Measurements from ENCODE around the gene MTA1. TPM values are rescaled to one million over a fixed set of nuclear protein-coding genes. Genes with fewer than 3 reads are reported as not detected.

MTA1 gene
- total and polyA plus RNA-seq, 10 of the 15 experiments (the other 5 are each of a cell fraction or from before 2014, with no cell fraction given), result 0.14 to 162 (median 30.6) TPM

DNA sequence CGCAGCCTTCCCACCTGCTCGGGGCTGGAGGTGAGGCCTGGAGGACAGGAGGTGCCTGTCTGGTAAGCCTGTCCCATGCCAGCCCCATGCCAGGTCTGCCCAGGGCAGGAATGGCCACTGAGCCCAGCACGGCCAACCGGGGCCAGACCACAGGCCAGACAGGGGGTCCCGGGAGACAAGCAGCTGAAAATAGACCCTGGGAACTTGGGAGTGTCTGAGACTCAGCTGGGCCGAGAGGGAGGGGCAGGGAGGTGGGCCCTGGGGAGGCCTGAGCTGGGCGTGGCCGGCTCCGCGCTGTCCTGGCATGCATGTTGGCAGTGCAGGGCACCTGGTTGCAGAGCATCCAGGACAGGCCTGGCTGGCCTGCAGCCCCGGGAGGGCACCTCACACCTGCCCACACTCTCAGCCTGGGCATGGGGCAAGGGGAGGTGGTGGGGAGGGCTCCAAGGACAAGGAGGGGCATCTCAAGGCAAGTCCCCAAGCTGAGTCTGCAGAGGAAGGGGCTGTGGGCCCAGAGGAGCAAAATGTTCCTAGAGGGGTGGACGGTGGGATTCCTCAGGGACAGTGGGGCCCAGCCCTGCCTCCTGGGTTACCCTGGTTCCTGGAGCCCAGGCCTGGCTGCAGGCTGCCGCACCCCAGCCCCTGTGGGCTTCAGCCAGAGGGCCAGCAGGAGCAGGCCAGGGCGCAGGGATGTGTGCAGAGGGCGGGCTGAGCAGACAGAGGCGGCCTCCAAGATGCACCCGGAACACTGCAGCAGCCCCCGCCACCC, 63.9 kb downstream of the MTA1 start:
- BruUV-seq (replicated peaks), result no TSS peak
- CTCF ChIA-PET, result interaction anchor here (0.6 to 2.9 kb wide), 2 partner anchors 45 to 124 kb away, joined by 3 to 18 read pairs; no protein-coding TSS in a partner anchor
- Histone ChIP-seq H4K20me1 (ENCODE audit: control insufficient read depth, insufficient read depth) (no peaks in the 10 kb centered on the region), H3K9ac (ENCODE audit: control insufficient read depth, insufficient read depth, low read length) (no peak overlapping the region), H2AFZ (ENCODE audit: control insufficient read depth, low read depth, low read length) (no peak overlapping the region), H3K9me3 (replicated peaks; ENCODE audit: control insufficient read depth, insufficient read depth, low read length) (no peaks in the 10 kb centered on the region), H3K27me3 (replicated peaks in 1 of 2; ENCODE audit: control insufficient read depth in 2 of 2, insufficient read depth in 2 of 2, low read length in 1 of 2) (no peaks in the 10 kb centered on the region), H3K36me3 (ENCODE audit: control insufficient read depth in 2 of 2, insufficient read depth in 2 of 2, low read length in 1 of 2) (no peaks in the 10 kb centered on the region), H3K4me3 (no peak overlapping the region), H3K4me1 (ENCODE audit: control insufficient read depth, insufficient read depth, low read length) (peaks cover 32% of the 10 kb centered on the region), H3K4me2 (ENCODE audit: control insufficient read depth, insufficient read depth) (no peak overlapping the region), H3K27ac (ENCODE audit: control insufficient read depth, insufficient read depth) (no peak overlapping the region), H3K79me2 (ENCODE audit: control insufficient read depth, insufficient read depth, low read length) (peaks cover 3% of the 10 kb centered on the region)
- WGBS (ENCODE audit: insufficient coverage, insufficient replicate concordance, low lambda C conversion rate, missing lambda C conversion rate), result 53% methylated on average over 12 of the region's 18 CpGs
- TF ChIP-seq RAD51 (IDR thresholded peaks at IDR 0.05), result no peak
- DNase-seq (ENCODE audit: low read depth, low spot score), result no peak
- intact Hi-C loops (cut with micrococcal nuclease; ENCODE audit: unreplicated experiment) (loop anchor here (10.0 kb wide), 1 partner anchor 419 kb away; the partner anchor contains the start of gene GPR132), in situ Hi-C loops (cut with MboI) (no loop called here)
- RAD21 ChIA-PET (ENCODE audit: unreplicated experiment), result no interaction called here
- FAIRE-seq, result no peak
- no peak for ATAC-seq
- SMC1A ChIA-PET (ENCODE audit: uncharacterized antibody, unreplicated experiment), result no interaction called here
- POLR2A ChIA-PET, result no interaction called here

DNA sequence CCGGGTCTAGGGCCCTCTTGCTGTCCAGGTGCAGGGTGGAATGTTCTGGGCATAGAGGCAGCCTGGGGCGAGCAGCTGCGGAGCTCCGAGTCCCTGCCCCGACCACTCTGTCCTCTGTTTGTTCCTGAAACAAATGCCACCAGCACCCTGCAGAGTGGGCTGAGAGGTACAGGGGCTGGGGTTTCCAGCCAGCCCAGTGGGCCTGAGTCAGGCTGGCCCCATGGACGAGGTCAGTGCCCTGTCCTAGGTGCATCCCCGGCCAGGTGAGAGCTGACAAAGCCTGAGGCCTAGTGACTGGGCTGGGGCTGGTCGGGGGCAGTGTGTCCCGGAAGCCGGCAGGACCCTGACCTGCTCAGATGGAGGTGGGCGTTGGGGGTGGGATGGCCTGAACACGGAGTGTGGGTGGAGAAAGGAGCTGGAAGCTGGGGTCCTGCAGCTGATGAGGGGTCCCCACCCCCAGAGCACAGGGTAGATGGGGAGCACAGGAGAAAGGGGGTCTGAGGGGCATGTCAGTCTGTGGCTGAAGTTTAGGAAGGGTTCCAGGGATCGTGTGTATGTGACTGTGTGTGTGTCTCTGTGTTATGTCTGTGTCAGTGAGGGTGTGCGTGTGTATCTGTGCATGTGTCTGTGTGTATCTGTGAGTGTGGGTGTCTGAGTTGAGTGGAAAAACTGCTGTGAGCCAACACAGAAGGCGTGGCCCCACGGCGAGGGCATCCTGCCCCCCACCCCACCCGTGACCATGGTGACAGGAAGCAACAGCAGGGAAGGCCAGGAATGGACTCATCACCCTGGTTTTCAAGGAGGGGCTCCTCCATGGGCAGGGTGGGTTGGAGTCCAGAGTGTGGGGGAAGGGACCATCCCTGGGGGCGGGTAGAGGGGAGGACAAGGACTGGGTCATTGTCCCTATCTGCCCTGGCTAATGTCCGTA, 64.7 kb downstream of the MTA1 start:
- FAIRE-seq, result no peak
- H2AFZ ChIP-seq (ENCODE audit: control insufficient read depth, low read depth, low read length), result no peak overlapping the region
- in situ Hi-C loops (cut with MboI), result no loop called here
- no TSS peak for BruUV-seq (replicated peaks)
- ChIA-PET CTCF (no interaction called here), POLR2A (no interaction called here), SMC1A (ENCODE audit: uncharacterized antibody, unreplicated experiment) (no interaction called here), RAD21 (ENCODE audit: unreplicated experiment) (no interaction called here)
- no peak overlapping the region for H3K27ac ChIP-seq (ENCODE audit: control insufficient read depth, insufficient read depth)
- WGBS (ENCODE audit: insufficient coverage, insufficient replicate concordance, low lambda C conversion rate, missing lambda C conversion rate), result 52% methylated on average over 20 of the region's 20 CpGs
- H3K27me3 ChIP-seq (replicated peaks in 1 of 2; ENCODE audit: control insufficient read depth in 2 of 2, insufficient read depth in 2 of 2, low read length in 1 of 2), result no peaks in the 10 kb centered on the region
- DNase-seq (ENCODE audit: low read depth, low spot score), result no peak
- no peak overlapping the region for H3K4me2 ChIP-seq (ENCODE audit: control insufficient read depth, insufficient read depth)
- H3K9me3 ChIP-seq (replicated peaks; ENCODE audit: control insufficient read depth, insufficient read depth, low read length), result no peaks in the 10 kb centered on the region
- peaks cover 37% of the 10 kb centered on the region for H3K4me1 ChIP-seq (ENCODE audit: control insufficient read depth, insufficient read depth, low read length)
- no peak for ATAC-seq
- intact Hi-C loops (cut with micrococcal nuclease; ENCODE audit: unreplicated experiment), result loop anchor here (10.0 kb wide), 1 partner anchor 420 kb away; the partner anchor contains the start of gene GPR132
- no peak overlapping the region for H3K4me3 ChIP-seq
- H3K36me3 ChIP-seq (ENCODE audit: control insufficient read depth in 2 of 2, insufficient read depth in 2 of 2, low read length in 1 of 2), result no peaks in the 10 kb centered on the region
- peaks cover 3% of the 10 kb centered on the region for H3K79me2 ChIP-seq (ENCODE audit: control insufficient read depth, insufficient read depth, low read length)
- H4K20me1 ChIP-seq (ENCODE audit: control insufficient read depth, insufficient read depth), result no peaks in the 10 kb centered on the region
- H3K9ac ChIP-seq (ENCODE audit: control insufficient read depth, insufficient read depth, low read length), result no peak overlapping the region
- TF ChIP-seq, protein P1, sequence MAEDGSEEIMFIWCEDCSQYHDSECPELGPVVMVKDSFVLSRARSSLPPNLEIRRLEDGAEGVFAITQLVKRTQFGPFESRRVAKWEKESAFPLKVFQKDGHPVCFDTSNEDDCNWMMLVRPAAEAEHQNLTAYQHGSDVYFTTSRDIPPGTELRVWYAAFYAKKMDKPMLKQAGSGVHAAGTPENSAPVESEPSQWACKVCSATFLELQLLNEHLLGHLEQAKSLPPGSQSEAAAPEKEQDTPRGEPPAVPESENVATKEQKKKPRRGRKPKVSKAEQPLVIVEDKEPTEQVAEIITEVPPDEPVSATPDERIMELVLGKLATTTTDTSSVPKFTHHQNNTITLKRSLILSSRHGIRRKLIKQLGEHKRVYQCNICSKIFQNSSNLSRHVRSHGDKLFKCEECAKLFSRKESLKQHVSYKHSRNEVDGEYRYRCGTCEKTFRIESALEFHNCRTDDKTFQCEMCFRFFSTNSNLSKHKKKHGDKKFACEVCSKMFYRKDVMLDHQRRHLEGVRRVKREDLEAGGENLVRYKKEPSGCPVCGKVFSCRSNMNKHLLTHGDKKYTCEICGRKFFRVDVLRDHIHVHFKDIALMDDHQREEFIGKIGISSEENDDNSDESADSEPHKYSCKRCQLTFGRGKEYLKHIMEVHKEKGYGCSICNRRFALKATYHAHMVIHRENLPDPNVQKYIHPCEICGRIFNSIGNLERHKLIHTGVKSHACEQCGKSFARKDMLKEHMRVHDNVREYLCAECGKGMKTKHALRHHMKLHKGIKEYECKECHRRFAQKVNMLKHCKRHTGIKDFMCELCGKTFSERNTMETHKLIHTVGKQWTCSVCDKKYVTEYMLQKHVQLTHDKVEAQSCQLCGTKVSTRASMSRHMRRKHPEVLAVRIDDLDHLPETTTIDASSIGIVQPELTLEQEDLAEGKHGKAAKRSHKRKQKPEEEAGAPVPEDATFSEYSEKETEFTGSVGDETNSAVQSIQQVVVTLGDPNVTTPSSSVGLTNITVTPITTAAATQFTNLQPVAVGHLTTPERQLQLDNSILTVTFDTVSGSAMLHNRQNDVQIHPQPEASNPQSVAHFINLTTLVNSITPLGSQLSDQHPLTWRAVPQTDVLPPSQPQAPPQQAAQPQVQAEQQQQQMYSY (CRISPR knock-in tag; IDR thresholded peaks at IDR 0.05), result no peak
- TF ChIP-seq CBX3 (IDR thresholded peaks at IDR 0.05; ENCODE audit: borderline replicate concordance, low read depth), result no peak
- TF ChIP-seq, protein P2, sequence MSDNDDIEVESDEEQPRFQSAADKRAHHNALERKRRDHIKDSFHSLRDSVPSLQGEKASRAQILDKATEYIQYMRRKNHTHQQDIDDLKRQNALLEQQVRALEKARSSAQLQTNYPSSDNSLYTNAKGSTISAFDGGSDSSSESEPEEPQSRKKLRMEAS (IDR thresholded peaks at IDR 0.05; ENCODE audit: low read depth, low read length), result no peak
- TF ChIP-seq JUNB (IDR thresholded peaks at IDR 0.05), result no peak
- TF ChIP-seq ASH2L (IDR thresholded peaks at IDR 0.05; ENCODE audit: borderline replicate concordance, low read depth), result no peak
